Stimulated activated CD4-positive, alpha-beta T cell treated with anti-CD3 and anti-CD28 coated beads, Interleukin-2, amount 100 ng/mL, for 4 hours (primary cell): ENCODE measurements around the gene SURF2.
"Not testable (repeated sequence)": the region's sequence is repeated elsewhere in the genome, so short reads cannot be mapped to it uniquely, and the experiment has no call there.

Source experiments
- DNase-seq: peaks from one replicate; pipeline ENCODE4 v3.0.0-alpha.2; 2020; ENCODE audit warnings: low read depth

The SURF2 gene

DNA sequence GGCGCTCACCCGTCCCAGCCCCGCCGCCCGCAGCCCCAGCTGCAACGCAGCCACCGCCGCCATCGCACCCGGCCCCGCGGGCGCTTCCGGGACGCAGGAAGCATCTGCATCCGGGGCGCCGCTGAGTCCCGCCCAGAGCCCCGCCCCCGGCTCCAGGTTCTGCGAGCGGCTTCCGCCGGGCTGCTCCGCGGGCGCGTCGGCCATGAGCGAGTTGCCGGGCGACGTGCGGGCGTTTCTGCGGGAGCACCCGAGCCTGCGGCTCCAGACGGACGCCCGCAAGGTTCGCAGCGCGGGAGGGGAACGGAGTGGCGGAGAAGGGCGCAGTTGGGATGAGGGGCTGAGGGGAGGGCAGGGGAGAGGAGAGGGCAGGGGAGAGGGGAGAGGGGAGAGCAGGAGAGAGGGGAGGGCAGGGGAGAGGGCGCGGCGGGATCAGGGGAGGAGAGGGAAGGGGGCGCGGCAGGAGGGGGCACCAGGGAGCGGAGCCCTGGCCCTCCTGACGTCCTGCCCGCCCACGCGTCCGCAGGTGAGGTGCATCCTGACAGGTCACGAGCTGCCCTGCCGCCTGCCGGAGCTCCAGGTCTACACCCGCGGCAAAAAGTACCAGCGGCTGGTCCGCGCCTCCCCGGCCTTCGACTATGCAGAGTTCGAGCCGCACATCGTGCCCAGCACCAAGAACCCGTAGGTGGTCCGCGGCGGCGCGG is at the start of gene SURF2, which contains the start of gene SURF1:
Gene SURF2, plus strand, starts transcription at position 160 of the 701 bp plus-strand sequence. Its CDS starts 43 bp downstream, at position 203.
Gene SURF1, minus strand, starts transcription at position 97 of the 701 bp plus-strand sequence. Its CDS starts 34 bp downstream, at position 63.
- DNase-seq = peak; percentile 84

DNA sequence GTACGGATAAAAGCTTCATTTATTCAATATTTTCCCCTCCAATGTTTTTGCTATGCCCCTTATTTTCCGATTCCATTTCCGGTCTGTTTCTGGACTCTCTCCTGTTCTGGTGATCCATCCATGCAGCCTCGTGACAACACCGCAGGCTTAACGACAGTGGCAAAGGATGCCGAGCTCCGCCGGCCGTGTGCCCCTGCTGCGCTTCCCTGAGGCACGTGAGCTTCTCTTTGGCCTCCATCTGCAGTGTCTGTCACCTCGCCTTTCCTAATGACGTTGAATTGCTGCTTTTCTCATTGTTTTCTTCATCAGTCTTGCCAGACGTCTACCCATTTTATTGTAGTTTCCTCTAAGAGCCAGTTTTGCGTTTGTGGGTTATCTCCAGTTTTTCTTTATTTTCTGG is 49.0 kb upstream of the SURF2 start:
- no peak for DNase-seq

DNA sequence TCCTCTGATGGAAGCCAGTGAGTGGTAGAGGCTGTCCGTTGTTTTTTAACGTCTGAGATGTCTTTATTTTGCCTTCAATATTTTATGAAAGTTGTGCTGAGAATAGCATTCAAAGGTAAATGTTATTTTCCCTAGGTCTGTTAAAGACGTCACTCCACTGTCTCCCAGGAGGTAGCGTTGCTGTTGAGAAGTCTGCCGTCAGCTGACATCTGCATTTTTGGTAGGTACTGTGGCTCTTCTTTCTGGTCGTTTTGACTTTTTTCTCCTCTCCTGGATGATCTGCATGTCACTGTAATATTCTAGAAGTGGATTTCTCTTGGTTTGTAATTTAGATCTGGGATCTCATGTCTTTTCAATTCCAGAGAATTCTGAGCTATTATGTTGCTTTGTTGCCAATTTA is 46.7 kb upstream of the SURF2 start:
- DNase-seq = no peak

DNA sequence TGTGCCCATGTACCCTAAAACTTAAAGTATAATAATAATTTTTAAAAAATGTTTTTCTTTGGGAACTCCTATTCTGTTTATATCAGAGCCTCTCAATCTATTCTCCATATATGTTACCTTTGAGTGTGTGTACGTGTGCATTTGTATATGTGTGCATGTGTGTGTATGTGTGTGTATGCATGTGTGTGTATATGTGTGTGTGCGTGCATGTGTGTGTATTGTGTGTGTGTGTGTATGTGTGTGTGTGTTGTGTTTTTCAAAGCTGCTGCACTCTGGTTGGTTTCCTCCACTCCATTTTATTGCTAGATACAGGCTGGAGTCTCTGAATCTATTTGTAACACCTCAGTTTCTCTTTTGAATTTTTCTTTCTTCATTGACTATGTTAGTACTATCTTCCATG is 40.4 kb upstream of the SURF2 start:
- DNase-seq = no peak

DNA sequence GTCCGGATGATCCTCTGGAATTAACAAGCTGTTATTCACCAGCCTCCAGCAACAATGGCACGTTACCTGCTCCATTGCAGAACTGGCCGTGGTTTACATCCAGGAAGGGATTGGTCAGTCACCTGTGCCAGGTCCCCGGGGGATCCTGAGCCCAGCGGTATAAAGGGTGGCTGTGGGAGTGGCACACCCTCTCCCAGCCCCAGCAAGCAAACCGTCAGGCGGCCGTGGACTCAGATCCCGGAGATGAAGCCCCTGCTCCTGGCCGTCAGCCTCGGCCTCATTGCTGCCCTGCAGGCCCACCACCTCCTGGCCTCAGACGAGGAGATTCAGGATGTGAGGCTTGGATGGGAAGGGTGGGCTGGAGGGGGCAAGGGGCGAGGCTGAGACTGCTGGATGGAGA is 38.8 kb upstream of the SURF2 start:
- not testable (repeated sequence) for DNase-seq

DNA sequence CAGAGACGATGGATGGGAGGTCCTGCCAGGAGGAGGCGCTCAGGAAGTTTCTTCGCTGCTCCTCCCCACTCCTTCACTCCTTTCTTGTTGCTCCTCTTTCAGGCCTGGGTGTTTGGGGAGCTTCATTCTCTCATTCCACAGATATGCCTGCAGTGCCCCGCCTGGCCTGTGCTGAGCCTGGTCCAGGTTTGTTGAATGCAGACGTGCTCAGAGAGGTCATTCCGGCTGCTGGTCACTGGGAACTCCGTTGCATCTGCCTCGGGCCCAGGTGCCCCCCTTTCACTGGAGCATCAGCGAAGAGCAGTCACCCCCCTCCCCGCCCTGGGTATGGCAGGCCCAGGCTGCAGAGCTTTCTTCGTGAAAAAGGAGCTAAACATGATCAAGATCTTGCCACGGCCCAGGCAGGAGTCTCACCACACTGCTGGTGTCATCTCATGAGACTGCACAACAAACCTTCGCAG is 35.9 kb upstream of the SURF2 start:
- DNase-seq = no peak

DNA sequence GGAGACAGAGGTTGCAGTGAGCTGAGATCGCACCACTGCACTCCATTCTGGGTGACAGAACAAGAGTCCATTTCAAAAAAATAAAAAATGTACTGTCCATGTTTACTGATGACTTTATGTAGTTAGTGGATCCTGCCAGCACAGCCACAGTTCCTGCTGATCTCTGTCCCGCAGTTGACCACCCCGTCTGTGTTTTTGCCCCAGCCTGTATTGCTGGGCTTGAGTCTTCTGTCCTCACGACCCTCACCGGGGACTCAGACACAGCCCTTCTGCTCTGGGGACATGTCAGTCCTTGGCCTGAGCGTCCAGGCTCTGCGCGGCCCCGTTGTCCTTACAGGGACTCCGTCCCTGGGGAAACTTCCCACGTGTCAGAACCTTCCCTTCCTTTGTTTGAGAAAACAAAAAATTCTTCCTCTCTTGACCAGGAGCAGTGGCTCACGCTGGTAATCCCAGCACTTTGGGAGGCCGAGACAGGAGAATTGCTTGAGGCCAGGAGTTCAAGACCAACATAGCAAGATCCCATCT is 34.9 kb upstream of the SURF2 start:
- DNase-seq = no peak

DNA sequence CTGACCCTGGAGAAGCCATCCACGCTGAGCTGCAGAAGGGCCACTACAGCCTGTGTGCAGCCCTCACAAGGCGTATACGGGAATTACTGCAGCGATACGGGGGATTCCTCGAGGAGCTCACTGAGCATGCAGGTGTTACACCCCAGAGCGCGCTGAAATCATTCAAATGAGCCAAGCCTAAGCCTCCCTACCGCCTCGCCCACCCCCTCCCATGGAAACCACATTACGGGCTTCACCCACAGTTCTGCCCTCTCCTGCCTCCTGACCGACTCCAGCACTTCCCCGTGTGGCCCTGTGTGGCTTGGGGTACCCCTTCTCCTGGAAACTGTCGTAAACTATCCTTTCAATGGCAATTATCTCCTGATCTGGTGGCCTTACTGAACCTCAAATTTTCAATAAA is 33.6 kb upstream of the SURF2 start:
- DNase-seq = no peak

DNA sequence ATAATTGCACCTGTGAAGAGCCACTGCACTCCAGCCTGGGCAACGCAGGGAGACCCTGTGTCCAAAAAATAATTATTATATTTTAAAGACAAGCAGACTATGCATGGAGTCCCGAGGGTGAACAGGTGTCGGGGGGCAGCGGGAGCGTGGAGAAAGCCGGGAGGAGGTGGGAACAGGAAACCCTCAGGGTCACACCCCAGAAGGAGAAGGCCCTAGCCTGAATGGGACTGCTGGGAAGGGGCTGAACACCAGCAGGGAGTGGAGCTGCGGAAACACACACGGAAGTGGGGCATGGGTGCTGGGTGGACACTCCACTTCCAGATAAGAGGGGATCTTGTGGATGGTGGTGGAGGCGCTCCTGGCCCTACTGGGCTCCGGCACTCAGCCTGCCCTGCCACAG is 33.1 kb upstream of the SURF2 start:
- DNase-seq = no peak

DNA sequence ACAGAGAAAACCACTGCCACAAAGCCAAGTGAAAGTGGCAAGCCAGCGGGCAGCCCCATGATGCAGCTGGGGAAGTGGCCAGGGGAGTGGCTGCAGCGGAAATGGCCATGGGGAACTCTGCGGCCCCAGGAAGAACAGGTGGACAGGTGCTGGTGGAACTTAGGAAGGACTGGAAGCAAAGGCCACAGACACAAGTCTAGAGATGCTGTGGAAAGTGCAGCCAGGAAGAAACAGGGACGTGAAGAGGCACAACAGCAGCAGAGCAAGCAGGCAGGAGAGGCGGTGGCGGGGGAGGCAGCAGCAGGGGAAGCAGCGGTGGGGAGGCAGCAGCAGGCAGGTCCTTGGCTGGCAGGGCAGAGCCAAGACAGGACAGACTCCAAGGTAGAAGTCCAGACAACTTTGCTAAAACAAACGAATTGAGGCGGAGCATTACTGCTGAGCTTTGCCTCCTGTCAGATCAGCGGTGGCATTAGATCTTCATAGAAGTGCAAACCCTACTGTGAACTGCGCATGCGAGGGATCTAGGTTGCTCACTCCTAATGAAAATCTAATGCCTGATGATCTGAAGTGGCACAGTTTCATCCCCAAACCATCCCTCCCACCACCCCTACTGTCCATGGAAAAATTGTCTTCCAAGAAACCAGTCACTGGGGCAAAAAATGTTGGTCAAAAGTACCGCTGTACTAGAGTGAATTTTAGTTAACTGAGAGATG is 32.2 kb upstream of the SURF2 start:
- no peak for DNase-seq

DNA sequence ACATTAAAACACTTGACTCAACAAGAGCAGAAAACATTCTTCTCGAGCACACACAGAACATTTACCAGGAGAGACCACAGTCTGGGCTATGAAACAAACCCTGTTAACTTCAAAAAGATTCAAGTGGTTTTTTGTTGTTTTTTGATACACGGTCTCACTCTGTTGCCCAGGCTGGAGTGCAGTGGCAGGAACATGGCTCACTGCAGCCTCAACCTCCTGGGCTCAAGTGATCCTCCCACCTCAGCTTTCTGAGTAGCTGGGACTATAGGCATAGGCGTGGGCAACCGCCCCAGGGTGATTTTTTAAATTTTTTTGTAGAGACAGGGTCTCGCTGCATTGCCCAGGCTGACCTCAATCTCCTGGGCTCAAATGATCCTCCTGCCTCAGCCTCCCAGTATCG is 29.3 kb upstream of the SURF2 start:
- DNase-seq = not testable (repeated sequence)

DNA sequence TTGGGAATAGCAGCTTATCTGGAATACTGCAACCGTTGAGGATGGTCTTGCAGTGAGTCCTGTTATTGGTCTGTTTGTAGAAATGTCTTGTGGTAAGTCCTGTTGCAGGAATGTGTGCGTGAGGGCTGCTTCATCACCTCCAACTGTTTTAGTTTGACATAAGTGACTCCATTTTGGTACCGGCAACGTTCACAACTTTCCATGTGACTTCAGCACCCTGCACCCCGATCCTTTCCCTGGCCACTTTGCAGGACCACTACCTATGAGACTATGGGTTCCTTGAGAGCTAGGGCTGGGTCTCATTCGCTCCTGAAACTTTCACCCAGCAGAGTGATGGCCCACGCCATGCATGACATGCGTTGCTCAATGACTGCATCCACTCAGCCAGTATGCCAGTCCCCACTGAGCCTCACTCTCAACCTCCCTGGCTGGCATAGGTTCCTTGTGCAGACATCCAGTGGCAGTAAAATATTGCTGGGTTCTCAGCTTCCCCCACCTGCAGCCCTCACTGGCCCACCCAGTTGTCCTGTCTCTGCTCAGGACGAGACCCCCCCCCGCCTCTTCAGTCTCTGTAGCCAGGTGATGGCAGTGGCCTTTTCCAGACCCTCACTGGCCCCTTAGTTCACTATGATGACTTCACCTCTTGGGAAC is 28.4 kb upstream of the SURF2 start:
- DNase-seq = no peak

DNA sequence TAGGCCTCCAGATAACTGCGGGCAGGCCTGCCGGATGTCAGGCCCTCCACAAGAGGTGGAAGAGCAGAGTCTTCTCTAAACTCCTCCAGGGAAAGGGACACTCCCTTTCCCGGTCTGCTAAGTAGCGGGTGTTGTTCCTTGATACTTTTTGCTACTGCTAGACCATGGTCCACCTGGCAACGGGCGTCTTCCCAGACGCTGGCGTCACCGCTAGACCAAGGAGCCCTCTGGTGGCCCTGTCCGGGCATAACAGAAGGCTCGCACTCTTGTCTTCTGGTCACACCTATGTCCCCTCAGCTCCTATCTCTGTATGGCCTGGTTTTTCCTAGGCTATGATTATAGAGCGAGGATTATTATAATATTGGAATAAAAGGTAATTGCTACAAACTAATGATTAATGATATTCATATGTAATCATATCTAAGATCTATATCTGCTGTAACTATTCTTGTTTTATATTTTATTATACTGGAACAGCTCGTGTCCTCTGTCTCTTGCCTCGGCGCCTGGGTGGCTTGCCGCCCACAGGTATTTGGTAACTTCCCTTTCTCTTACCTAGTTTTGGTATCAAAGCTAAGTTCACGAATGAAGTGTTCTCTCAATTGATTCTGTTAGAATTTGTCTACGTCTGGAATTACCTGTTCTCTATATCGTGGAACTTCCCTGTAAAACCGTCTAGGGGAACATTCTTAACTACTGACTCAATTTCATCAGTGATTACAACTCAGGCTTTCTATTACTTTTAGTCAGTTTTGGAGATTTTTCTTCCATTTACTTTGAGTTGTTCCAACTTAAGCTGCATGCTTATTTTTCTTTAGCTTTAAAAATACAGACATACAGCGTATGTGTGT is 26.8 kb upstream of the SURF2 start:
- not testable (repeated sequence) for DNase-seq

DNA sequence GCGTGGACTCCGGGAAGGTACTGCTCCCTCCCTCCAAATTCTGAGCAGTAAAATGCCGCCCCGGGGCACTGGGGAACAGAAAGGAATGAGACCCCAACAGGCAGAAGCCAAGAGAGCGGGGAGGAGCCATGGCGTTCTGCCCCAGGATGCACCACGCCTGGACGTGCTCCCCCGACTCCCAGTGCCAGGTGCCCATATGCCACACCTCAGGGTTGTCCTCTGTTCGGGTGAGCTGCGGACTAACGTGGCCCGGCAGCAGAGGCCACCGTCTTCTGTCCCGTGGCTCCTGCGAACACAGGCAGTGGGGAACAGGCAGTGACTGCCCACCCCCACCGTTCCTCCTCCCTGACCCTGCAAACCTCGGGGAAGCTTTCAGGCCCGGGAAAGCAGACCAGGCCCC is 25.1 kb upstream of the SURF2 start:
- no peak for DNase-seq

DNA sequence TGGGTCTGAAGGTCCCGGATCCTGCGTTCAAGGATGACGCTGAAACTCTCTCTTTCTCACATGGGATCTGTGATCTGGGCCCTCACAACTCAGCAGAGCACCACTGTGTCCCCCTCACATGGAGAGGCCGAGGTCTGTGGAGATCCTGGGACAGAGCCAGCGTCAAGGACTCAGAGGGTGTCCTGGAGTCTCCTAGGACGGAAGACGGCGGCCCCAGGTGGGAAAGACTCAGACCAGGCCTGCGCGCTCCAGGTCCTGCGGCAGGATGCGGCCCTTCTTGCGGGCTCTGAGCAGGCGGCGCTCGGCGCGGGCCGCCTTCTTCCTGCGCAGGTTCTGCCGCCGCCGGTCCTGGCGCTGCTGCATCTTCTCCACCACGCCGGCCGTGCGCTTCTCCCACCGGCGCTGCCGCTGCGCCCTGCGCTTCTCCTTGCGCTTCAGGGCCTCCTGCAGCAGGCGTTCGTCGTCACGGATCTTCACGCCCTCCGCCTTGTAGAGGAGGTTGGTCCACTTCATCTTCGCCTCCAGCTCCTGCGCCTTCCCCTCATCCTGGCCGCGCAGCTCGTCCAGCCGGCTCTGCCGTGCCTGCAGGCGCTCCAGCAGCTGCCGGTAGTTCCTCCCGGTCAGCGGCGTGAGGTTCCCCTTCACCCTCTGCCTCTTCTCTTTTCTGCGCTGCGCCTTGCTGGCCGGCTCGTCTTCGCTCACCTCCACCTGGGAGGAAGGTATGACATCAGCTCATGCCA is 24.5 kb upstream of the SURF2 start:
- no peak for DNase-seq

DNA sequence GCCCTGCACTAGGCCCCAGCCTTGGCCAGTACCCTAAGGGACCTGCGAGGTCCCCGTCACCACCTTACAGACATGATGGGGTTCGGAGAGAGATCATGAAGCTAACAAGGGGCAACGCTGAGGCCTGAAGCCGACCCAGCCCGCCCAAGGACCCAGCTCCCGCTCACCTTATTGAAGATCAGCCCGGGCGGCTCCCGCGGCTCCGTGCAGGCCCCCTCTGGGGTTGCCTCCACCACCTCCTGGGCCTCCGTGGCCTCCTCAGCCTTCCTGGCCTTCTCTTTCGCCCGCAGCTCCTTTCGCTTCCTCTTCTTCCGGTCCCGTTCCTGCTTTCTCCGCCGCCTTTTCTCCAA is 24.0 kb upstream of the SURF2 start:
- no peak for DNase-seq

DNA sequence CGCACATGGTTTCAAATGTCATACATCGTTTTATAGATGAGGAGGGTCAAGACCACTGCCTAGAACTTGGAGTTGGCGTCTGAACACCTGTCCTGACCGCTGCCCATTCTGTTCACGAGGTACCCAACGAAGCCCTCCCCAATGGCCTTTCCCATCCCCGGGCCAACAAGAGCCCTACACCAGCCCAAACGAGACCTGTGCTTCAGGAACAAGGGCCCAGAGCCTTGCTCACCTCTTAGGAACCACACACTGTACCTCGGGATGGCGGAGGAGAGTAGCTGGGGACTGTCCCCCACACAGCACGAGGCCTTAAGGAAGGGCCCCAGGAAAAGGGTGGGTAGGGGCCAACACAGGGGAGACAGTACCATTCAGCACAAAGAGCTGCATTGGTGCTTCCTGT is 23.3 kb upstream of the SURF2 start:
- no peak for DNase-seq

DNA sequence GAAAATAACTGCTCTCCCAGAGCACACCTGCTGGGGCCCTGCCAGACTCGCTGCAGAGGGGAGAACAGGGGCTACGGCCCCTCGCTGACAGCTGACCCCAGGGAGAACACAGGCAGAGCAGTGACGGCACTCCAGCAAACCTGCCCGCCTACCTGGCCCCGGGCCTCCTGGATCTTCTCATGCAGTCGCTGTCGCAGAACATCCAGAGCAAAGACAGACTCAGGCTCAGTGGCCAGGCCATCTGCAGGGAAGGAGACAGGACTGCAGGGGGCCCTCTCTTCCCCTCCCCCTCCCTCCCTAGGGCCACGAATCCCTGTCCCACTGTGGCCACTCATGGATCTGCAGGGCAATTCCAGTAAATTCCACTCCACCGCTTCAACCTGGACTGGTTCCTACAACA is 22.8 kb upstream of the SURF2 start:
- no peak for DNase-seq

DNA sequence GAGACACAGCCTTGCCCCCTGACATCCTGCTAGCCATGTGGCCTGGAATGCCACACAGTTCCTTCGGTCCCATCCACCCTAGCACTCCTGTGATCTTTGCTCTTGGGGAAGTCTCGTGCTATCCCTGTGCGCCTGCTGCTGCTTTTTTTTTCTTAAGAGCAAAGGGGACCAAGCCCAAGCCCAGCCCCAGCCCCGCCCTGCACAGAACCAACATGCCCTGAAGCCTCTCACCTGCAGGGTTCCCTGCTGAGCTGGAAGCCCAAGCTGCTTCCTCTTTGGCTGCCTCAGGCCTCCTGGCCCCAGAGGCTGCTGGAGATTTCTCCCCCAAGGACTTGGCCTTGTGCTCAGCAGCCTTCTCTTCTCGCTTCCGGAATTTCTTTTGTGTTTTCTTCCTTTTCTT is 22.2 kb upstream of the SURF2 start:
- DNase-seq = no peak

DNA sequence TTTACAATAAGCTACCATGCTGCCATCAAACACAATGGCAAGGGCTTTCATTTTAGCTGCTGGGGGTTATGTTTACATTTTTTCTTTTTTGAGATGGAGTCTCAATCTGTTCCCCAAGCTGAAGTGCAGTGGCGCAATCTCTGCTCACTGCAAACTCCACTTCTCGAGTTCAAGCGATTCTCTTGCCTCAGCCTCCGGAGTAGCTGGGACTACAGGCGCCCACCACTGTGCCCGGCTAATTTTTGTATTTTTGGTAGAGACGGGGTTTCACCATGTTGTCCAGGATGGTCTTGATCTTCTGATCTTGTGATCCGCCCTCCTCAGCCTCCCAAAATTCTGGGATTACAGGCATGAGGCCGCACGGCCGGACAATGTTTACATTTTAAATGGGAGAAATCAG is 21.5 kb upstream of the SURF2 start:
- DNase-seq = not testable (repeated sequence)
